Mesendoderm (in vitro differentiated cells): ENCODE results near the gene MGAT4A.
A peak's percentile ranks its signal among the peaks of the same experiment; 100 is the strongest.

ENCODE experiments used
- DNase-seq: peaks from one replicate; pipeline ENCODE4 v3.0.0; 2013
- H2AK5ac ChIP-seq: 2 replicates; pipeline ENCODE4 v1.6.1; 2013; ENCODE audit warnings: low read length, inconsistent platforms
- H2BK120ac ChIP-seq: 2 replicates; pipeline ENCODE4 v1.6.1; 2013; ENCODE audit warnings: low read depth, mild to moderate bottlenecking, low read length, moderate library complexity, mixed read lengths
- H2BK15ac ChIP-seq: replicated peaks from 2 replicates; pipeline ENCODE4 v1.6.1; 2013; ENCODE audit warnings: low read depth, mild to moderate bottlenecking, moderate library complexity
- H2BK5ac ChIP-seq: 2 replicates; pipeline ENCODE4 v1.6.1; 2013; ENCODE audit warnings: low read length, inconsistent platforms
- H3K18ac ChIP-seq: 2 replicates; pipeline ENCODE4 v1.6.1; 2013; ENCODE audit warnings: mild to moderate bottlenecking, low read length, mixed read lengths
- H3K23ac ChIP-seq: one replicate; pipeline ENCODE4 v1.6.1; 2013; ENCODE audit warnings: low read length
- H3K27ac ChIP-seq: 2 replicates; pipeline ENCODE4 v1.5.1; 2013; ENCODE audit warnings: low read depth, mild to moderate bottlenecking, inconsistent platforms, low read length, moderate library complexity
- H3K27me3 ChIP-seq: 2 replicates; pipeline ENCODE4 v1.6.1; 2013; ENCODE audit warnings: low read length, control low read depth, mild to moderate bottlenecking, inconsistent platforms; ENCODE audit not compliant: insufficient read depth, poor library complexity
- H3K36me3 ChIP-seq: 2 replicates; pipeline ENCODE4 v1.6.1; 2013; ENCODE audit warnings: low read length, inconsistent platforms; ENCODE audit not compliant: control insufficient read depth, insufficient read depth
- H3K4ac ChIP-seq: one replicate; pipeline ENCODE4 v1.6.1; 2013; ENCODE audit warnings: low read depth, mild to moderate bottlenecking, low read length, moderate library complexity
- H3K4me1 ChIP-seq: 2 replicates; pipeline ENCODE4 v1.6.1; 2013; ENCODE audit warnings: low read depth, low read length, inconsistent platforms; ENCODE audit not compliant: control insufficient read depth
- H3K4me2 ChIP-seq: 2 replicates; pipeline ENCODE4 v1.6.1; 2013; ENCODE audit warnings: low read length
- H3K4me3 ChIP-seq: 2 replicates; pipeline ENCODE4 v1.5.1; 2013; ENCODE audit warnings: mild to moderate bottlenecking, low read length
- H3K56ac ChIP-seq: one replicate; pipeline ENCODE4 v1.6.1; 2013; ENCODE audit warnings: low read length
- H3K79me1 ChIP-seq: 2 replicates; pipeline ENCODE4 v1.6.1; 2013; ENCODE audit warnings: low read length, inconsistent platforms
- H3K79me2 ChIP-seq: 2 replicates; pipeline ENCODE4 v1.6.1; 2013; ENCODE audit warnings: mild to moderate bottlenecking, low read length; ENCODE audit not compliant: control insufficient read depth, insufficient read depth
- H3K9ac ChIP-seq: 2 replicates; pipeline ENCODE4 v1.6.1; 2013; ENCODE audit warnings: low read length, inconsistent platforms
- H4K5ac ChIP-seq: one replicate; pipeline ENCODE4 v1.6.1; 2013; ENCODE audit warnings: low read length
- H4K8ac ChIP-seq: one replicate; pipeline ENCODE4 v1.6.1; 2013; ENCODE audit warnings: low read depth, mild to moderate bottlenecking, control low read depth, low read length, moderate library complexity
- WGBS: extraction: QIAGEN DNeasy Blood & Tissue Kit; methylation state at CpG from one replicate; pipeline ENCODE4 v1.1.7; 2013; ENCODE audit warnings: low lambda C conversion rate, missing lambda C conversion rate; ENCODE audit not compliant: insufficient coverage; ENCODE audit errors: extremely low coverage; 5-methylcytosine and 5-hydroxymethylcytosine counted together

MGAT4A gene

DNA sequence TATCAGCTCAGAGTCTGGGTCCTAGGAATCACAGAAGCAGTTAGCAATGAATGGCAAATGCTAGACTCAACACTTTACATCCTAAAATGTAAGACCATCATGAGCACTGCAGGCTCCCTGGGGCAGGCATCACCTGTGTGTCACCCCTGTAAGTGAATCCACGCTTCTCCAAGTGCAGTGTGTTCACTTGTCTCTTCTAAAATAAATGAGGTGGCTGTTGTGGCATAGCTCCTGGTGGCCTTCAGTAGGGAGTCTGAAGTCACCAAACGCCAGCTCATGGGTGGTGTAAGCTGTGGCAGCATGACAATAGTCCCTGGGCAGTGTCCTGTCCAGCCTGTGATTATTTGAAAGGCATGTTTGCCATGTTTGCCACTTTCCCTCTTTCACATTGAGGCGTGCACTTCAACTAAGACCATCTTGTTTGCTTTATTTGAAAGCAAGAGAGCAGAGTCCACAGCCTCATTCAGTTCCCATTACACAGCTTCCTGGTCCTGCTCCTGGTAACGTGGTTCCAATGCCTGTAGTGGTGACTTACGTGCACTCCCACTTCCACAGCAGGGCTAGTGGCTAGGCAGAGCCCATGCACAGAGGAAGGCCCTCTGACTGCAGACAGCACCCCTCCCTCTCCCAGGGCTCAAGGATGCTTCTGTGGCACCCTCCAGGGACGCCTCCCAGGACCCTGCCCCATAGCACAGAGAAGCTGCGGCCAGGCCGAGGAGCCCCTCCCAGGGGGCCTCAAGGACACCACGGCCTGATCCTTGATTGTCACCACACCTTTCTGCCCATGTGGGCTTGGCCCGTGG lies 146.9 kb downstream of the MGAT4A start:
- H3K23ac ChIP-seq, result no peak overlapping the region
- H2AK5ac ChIP-seq, result no peak overlapping the region
- H3K79me2 ChIP-seq, result no peaks in the 10 kb centered on the region
- peaks cover 5% of the 10 kb centered on the region for H3K36me3 ChIP-seq
- H3K4ac ChIP-seq, result no peak overlapping the region
- H4K8ac ChIP-seq, result no peak overlapping the region
- H2BK15ac ChIP-seq, result no peak overlapping the region
- no peak overlapping the region for H3K18ac ChIP-seq
- H3K4me3 ChIP-seq, result no peak overlapping the region
- no peak for DNase-seq
- H3K79me1 ChIP-seq, result no peaks in the 10 kb centered on the region
- H2BK5ac ChIP-seq, result no peak overlapping the region
- H3K27me3 ChIP-seq, result no peaks in the 10 kb centered on the region
- no peak overlapping the region for H3K56ac ChIP-seq
- no peak overlapping the region for H3K4me2 ChIP-seq
- no peak overlapping the region for H4K5ac ChIP-seq
- WGBS, result no CpG with 5 or more reads among the region's 10 CpGs
- H3K27ac ChIP-seq, result no peak overlapping the region
- no peak overlapping the region for H2BK120ac ChIP-seq
- no peaks in the 10 kb centered on the region for H3K4me1 ChIP-seq
- H3K9ac ChIP-seq, result no peak overlapping the region

DNA sequence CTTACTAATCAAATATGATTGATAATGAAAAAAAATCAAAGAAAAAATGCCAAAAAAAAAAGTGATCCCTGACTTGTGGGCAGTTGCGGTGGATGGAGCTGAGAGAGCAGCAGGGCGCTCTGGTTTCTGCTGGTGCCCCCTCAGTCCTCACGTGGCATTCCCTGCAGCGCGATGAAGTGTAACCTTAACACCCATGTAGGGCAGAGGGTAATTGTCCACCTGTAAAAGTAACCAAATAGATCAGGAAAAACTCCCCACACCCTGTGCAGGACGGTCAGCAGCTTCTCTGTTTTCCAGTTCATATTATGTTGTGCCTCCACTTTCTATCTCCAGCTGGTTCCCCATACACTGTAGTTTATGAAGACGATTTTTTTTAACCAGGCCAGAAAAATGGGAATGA lies 147.7 kb downstream of the MGAT4A start:
- Histone ChIP-seq H3K4me1 (no peaks in the 10 kb centered on the region), H3K23ac (no peak overlapping the region), H2AK5ac (no peak overlapping the region), H3K79me1 (no peaks in the 10 kb centered on the region), H3K56ac (no peak overlapping the region), H3K79me2 (no peaks in the 10 kb centered on the region), H3K27ac (no peak overlapping the region), H3K4me3 (no peak overlapping the region), H4K5ac (no peak overlapping the region), H4K8ac (no peak overlapping the region), H3K18ac (no peak overlapping the region), H2BK5ac (no peak overlapping the region), H3K9ac (no peak overlapping the region), H2BK120ac (no peak overlapping the region), H3K36me3 (peaks cover 5% of the 10 kb centered on the region), H3K4ac (no peak overlapping the region), H2BK15ac (no peak overlapping the region), H3K4me2 (no peak overlapping the region), H3K27me3 (no peaks in the 10 kb centered on the region)
- DNase-seq, result no peak
- whole genome bisulfite sequencing, result no CpG with 5 or more reads among the region's 7 CpGs

DNA sequence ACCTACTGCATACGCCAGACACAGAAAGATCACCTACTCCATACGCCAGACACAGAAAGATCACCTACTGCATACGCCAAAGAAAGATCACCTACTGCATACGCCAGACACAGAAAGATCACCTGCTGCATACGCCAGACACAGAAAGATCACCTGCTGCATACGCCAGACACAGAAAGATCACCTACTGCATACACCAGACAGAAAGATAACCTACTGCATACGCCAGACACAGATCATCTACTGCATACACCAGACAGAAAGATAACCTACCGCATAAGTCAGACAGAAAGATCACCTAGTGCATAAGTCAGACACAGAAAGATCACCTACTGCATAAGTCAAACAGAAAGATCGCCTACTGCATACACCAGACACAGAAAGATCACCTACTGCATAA lies 148.4 kb downstream of the MGAT4A start:
- no peak overlapping the region for H2AK5ac ChIP-seq
- no peak overlapping the region for H3K4ac ChIP-seq
- H3K79me1 ChIP-seq, result no peaks in the 10 kb centered on the region
- H3K36me3 ChIP-seq, result peaks cover 5% of the 10 kb centered on the region
- no peak overlapping the region for H3K4me3 ChIP-seq
- H4K8ac ChIP-seq, result no peak overlapping the region
- no peaks in the 10 kb centered on the region for H3K79me2 ChIP-seq
- no peak overlapping the region for H3K23ac ChIP-seq
- no peak overlapping the region for H2BK5ac ChIP-seq
- H3K18ac ChIP-seq, result no peak overlapping the region
- no peak for DNase-seq
- no peak overlapping the region for H4K5ac ChIP-seq
- H3K4me2 ChIP-seq, result no peak overlapping the region
- H3K27ac ChIP-seq, result no peak overlapping the region
- WGBS, result no CpG with 5 or more reads among the region's 9 CpGs
- H3K27me3 ChIP-seq, result no peaks in the 10 kb centered on the region
- no peaks in the 10 kb centered on the region for H3K4me1 ChIP-seq
- H3K56ac ChIP-seq, result no peak overlapping the region
- no peak overlapping the region for H3K9ac ChIP-seq
- no peak overlapping the region for H2BK120ac ChIP-seq
- no peak overlapping the region for H2BK15ac ChIP-seq

DNA sequence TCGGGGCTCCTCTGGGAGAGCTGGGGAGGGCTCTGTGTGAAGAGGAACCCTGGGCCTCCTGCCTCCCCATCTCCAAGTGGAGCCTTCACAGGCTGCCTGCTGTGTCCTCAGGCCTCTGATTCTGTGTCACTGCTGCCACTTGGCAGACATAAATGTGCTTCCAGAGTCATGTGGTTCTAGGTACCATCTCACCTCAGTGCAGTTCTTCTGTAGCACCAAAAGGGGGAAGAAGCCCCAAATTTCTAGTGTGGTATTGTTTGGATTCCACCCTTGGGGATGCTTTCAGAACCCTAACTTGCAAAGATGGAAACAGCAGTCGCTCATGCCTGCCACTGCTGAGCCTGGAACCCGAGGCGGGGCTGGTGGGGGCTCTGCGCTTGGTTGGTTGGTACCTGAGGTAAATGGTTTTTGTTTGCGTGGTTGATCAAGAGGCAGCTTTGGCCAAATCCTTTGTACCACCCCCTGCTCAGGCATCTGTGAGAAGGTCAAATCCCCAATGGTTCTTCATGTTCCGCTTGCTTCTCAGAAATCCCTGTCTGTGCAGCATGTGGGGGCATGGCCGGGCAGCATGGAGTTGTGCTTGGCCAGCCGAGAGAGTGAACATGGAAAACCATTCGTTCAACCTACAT lies 150.2 kb downstream of the MGAT4A start:
- peak; percentile 22 for DNase-seq
- Histone ChIP-seq H3K9ac (no peak overlapping the region), H3K27ac (no peak overlapping the region), H3K23ac (no peak overlapping the region), H4K5ac (no peak overlapping the region), H3K4me1 (no peaks in the 10 kb centered on the region), H3K27me3 (no peaks in the 10 kb centered on the region), H3K79me1 (no peaks in the 10 kb centered on the region), H3K4me3 (no peak overlapping the region), H3K36me3 (peaks cover 5% of the 10 kb centered on the region), H3K18ac (no peak overlapping the region), H4K8ac (no peak overlapping the region), H3K4me2 (no peak overlapping the region), H3K56ac (no peak overlapping the region), H2AK5ac (no peak overlapping the region), H3K79me2 (no peaks in the 10 kb centered on the region), H3K4ac (no peak overlapping the region), H2BK5ac (no peak overlapping the region), H2BK120ac (no peak overlapping the region), H2BK15ac (no peak overlapping the region)
- WGBS, result no CpG with 5 or more reads among the region's 10 CpGs

DNA sequence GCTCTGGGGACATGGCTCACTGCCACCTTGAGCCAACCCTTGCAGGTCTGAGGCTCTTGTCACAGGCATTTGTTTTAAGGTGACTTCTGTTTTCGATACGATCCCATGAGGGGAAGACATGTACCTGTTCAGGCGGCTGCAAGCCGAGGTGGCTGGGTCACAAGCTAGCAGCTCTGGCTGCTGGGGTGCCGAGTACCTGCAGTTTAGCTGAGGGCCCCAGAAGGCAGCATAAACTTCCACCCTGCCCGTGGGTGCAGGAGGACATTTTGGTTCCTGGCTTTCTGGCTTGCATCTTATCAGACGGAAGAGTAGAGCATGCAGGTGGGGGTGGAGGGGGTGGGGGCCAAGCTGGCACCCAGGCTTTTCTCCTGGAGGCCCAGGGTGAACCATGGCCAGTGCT lies 151.0 kb downstream of the MGAT4A start:
- no peak overlapping the region for H3K27ac ChIP-seq
- H3K23ac ChIP-seq, result no peak overlapping the region
- no peak overlapping the region for H2BK120ac ChIP-seq
- H3K36me3 ChIP-seq, result peaks cover 5% of the 10 kb centered on the region
- no peak overlapping the region for H3K4me3 ChIP-seq
- no CpG with 5 or more reads among the region's 7 CpGs for WGBS
- no peaks in the 10 kb centered on the region for H3K79me2 ChIP-seq
- no peak overlapping the region for H3K4ac ChIP-seq
- H3K79me1 ChIP-seq, result no peaks in the 10 kb centered on the region
- DNase-seq, result no peak
- no peaks in the 10 kb centered on the region for H3K4me1 ChIP-seq
- H4K5ac ChIP-seq, result no peak overlapping the region
- H4K8ac ChIP-seq, result no peak overlapping the region
- H3K18ac ChIP-seq, result no peak overlapping the region
- H3K4me2 ChIP-seq, result no peak overlapping the region
- H2BK5ac ChIP-seq, result no peak overlapping the region
- H2AK5ac ChIP-seq, result no peak overlapping the region
- no peak overlapping the region for H2BK15ac ChIP-seq
- no peak overlapping the region for H3K56ac ChIP-seq
- no peaks in the 10 kb centered on the region for H3K27me3 ChIP-seq
- H3K9ac ChIP-seq, result no peak overlapping the region
